GM23248 (cell line): ENCODE results near the gene GFAP.

Source experiments
- EZH2 ChIP-seq: fragments of 200-600 bp; sonication (generic); IDR thresholded peaks from 2 replicates; pipeline ENCODE4 v1.6.1; 2018; ENCODE audit warnings: antibody characterized with exemption, mild to moderate bottlenecking; ENCODE audit not compliant: insufficient read depth, poor library complexity, severe bottlenecking
- EZH2phosphoT487 ChIP-seq: fragments of 200-600 bp; sonication (generic); IDR thresholded peaks from 2 replicates; pipeline ENCODE4 v1.6.1; 2018; ENCODE audit warnings: antibody characterized with exemption, moderate library complexity, mild to moderate bottlenecking, low read depth; ENCODE audit not compliant: insufficient read depth

- TF ChIP-seq EZH2 (no peak), EZH2phosphoT487 (no peak)
Measured at GRCh38 chr17:44880062-44880461, 35.2 kb downstream of the GFAP start.
